GM21786 (cell line): ENCODE measurements around the gene TTN.
"Not testable (repeated sequence)": the region's sequence is repeated elsewhere in the genome, so short reads cannot be mapped to it uniquely, and the experiment has no call there.

Experiments used
- ATAC-seq: cut with Tn5 transposase; IDR thresholded peaks from one replicate; pipeline ENCODE4 v1.9.1; 2021; ENCODE audit not compliant: unreplicated experiment

The TTN gene

DNA sequence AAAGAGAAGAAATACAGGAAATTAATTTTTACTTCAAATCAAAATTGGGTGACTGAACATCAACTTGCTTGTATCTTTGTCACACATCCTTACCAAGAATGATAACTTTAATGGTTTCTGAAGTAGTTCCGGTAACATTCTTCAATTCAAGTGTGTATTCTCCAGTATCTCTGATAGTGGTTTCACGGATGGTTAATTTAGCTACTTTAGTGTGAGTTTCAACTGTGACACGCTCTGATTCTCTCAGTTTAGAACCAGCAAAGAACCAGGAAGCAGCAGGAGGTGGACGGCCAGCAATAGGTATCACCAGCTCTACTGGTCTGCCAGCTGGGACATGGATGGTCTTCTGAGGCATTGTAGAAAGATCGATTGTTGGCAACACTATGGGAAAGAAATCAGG is 264.7 kb downstream of the TTN start:
- ATAC-seq, result no peak

DNA sequence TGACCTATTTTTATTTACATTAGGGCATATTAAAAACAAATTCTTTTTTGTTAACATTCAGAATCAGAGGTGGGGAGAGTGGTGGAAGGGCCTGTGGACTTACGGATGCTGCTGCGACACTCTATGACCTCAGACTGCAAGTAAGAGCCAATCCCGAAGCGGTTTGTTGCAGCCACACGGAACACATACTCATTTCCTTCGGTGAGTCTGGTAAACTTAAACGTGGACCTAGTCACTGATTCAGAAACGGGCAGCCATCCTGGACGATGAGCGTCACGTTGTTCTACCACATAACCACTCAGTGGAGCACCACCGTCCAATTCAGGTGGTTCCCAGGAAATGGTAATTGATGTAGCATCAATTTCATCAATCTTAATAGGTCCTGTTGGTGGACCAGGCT is 265.1 kb downstream of the TTN start:
- ATAC-seq, result no peak

DNA sequence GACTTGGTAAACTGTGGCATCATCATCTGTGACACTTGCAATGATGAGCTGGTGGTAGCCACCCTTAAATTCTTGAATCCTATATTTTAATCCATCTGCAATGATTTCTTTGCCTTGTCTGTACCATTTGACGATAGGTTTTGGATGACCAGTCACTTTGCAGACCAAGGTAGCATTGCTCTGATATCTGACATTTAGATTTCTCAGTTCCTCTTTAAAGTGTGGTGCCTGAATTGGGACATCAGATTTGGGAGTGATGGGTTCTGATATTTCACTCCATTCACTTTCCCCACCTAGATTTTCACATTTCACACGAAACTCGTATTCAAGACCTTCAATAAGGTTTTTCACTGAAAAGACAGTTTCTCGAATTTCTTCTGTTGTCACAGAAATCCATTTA is 271.2 kb downstream of the TTN start:
- ATAC-seq, result peak; percentile 56

DNA sequence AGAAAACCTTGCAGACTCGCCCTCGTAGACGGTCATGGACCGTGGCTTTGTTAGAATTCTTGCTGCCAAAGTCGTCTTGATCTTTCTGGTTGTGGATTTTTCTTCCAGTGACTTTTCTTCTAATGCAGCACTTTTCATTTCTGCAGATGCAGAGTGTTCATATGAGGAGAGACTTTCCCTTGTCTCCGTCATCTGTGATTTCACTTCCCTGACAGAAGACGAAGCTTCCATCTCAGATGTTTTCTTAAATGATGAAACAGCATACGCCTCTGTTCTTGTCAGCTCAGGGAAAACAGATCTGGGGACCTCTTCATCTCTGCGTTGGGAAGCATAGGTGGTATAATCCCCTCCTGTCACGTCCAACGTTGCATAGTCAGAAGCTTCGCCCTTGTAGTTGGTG is 276.1 kb downstream of the TTN start:
- no peak for ATAC-seq

DNA sequence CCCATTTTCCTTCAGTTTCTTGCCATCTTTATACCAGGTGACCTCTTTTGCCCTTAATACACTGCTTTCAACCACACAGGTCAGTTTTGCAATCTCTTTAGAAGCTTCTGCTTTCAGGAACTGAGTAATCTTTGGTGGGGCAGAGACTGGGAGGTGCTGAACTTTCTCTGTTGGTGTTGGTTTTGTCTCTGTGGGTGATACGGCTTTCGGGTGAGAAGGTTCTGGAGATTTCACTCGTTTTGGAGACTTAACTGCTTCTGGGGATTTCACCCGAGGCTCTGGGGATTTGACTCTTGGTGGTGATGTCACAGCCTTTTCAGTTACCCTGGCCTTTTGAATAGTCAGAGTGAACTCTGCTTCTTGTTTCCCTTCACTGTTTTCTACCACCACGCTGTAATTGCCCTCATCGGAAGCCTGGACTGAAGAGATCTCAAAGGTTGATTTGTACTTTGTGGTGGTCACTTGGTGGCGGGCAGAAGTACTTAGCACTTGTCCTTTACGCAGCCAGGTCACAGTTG is 276.5 kb downstream of the TTN start:
- ATAC-seq, result peak; percentile 94

DNA sequence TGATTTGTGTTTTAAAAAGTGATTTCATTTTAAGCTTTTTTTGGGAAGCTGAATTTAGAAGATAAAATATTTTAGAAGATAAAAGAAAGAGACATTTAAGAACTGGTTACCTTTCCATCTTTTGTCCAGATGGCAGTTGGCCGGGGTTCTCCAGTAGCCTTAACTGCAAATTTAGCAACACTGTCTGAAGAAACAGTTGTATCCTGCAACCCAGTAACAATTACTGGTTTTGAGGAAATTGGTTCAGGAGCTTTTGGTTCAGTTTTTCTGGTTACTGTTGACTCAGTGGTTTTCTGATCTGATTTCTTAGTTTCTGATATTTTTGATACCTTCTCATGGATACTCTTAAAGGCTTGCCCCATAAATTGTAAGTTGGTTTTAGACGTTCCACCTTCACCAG is 277.1 kb downstream of the TTN start:
- no peak for ATAC-seq

DNA sequence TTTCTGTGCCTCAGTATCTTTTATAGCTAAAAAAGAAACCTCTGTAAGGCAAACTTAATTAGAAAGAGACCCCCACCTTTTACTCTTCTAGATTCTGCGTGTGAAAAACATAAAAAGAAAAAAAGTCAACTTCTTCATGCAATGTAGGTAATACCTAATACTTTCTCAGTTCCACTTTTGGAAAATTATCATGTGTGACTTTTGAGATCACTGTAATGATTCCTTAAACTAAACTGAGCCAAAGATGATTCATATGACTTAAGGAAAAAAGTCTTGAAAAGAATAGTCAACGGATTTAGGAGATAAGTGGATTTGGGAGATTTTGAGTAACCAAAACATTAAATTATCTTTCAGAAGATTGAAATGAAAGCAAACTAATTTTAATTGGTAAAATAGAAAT is 278.0 kb downstream of the TTN start:
- no peak for ATAC-seq

DNA sequence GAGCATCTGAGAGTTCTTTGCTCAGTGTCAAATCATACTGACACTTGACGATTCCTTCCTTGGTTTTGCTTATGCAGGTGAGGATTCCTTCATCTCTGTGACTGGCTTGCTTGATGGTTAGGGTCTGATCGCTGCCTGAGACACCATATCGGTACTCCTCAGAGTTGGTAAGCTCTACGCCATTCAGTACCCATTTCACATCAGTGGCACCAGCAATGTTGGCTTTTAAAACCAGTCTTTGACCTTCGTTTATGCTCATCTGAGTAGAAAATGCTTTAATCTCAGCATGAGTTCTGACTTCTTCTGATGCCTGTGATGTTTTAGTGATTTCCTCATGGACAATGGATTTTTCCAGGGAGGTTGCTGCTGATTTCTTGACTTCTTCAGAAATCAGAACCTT is 278.6 kb downstream of the TTN start:
- no peak for ATAC-seq

DNA sequence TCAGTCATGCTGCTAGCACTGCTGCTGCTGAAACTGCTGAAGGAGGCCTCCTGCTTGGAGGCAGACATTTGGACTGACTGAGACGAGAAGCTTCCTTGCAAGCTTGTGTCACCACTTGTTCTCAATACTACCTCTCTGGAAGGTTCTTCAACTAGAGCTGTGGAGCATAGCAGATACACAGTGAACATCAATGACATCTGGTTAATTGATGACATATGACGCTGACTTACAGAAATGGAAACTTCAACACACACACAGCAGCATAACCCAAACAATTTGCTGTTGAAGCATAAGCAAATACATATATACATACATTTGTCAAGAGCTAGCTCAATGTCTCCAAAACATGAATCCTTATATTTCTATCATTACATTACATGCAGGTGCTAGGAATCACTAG is 279.6 kb downstream of the TTN start:
- ATAC-seq, result no peak

DNA sequence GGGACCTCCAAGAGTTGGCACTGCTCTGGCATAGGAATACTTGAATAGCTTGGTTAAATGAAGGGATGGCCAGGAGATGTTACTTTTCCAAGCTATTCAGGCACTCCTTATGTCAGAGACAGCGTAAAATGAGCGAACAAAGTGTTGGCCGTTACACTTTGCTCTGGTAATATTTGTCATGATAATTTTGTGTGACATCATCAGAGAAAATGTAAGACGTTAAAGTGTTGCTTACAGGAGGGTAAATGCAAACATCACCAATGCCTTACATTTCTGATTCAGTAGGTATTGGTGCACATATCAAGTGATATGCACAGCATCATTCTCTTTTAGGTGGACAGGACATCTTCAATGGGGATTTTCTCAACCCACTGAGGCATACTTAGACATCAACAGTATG is 281.0 kb downstream of the TTN start:
- ATAC-seq, result no peak

DNA sequence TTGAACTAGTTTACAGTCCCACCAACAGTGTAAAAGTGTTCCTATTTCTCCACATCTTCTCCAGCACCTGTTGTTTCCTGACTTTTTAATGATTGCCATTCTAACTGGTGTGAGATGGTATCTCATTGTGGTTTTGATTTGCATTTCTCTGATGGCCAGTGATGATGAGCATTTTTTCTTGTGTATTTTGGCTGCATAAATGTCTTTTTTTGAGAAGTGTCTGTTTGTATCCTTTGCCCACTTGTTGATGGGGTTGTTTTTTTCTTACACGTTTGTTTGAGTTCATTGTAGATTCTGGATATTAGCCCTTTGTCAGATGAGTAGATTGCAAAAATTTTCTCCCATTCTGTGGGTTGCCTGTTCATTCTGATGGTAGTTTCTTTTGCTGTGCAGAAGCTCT is 281.8 kb downstream of the TTN start:
- ATAC-seq, result not testable (repeated sequence)

DNA sequence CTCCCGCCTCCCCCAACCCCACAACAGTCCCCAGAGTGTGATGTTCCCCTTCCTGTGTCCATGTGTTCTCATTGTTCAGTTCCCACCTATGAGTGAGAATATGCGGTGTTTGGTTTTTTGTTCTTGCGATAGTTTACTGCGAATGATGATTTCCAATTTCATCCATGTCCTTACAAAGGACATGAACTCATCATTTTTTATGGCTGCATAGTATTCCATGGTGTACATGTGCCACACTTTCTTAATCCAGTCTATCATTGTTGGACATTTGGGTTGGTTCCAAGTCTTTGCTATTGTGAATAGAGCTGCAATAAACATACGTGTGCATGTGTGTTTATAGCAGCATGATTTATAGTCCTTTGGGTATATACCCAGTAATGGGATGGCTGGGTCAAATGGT is 282.2 kb downstream of the TTN start:
- not testable (repeated sequence) for ATAC-seq

DNA sequence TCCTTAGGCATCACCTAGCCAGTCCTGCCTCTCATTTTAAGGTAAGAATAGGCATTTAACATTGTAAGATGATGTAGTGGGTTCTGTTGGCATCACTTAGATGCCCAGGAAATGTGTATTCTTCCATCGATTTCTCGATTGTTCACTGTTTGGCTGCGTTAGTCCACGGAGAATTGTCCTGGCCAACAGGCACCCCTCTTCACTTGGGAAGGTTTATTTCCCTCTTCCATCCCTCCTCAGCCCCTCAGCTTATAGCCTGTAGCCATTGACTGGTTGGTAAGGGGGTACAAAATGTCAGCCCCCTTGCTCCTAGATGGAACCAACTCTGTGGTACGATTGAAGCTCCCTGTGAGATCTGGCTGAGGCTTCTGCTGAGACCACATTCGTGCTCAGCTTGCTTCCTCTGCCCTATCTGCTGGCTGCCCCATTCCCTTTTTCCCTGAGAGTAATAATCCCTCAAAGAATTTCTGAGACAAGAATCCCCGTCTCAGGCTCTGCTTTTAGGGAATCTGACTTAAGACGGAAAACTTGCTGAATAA is 283.6 kb downstream of the TTN start:
- ATAC-seq, result no peak

DNA sequence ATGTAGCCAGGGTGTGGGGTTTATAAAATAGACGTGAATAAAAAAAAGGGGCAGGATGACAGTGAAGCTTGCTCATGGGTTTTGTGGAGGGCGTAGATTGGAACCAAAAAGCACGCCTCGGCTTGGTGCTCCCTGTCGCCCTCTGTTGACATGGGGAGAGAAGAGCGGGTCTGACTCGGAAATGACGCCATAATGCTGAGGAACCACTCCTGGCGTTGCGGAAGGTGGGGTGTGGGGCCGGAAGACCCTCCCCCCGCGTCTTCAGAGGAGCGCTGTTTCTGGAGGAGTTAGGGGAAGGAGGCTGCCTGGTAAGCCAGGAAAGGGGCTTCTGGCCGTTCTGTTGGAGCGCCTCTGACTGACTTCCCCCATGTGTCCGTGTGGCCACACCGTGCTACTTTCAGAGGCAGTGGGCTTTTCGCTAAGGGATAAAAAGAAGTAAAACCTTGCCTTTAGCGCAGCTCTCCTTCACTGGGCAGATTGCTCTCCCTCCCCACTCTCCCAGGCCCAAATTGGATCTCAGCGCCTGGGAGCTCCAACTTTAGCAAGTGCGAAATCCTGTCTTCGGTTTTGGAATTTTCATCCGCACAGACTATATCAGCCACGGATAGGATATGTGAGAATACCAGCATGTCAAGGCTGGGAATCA is 284.1 kb downstream of the TTN start:
- peak; percentile 93 for ATAC-seq

DNA sequence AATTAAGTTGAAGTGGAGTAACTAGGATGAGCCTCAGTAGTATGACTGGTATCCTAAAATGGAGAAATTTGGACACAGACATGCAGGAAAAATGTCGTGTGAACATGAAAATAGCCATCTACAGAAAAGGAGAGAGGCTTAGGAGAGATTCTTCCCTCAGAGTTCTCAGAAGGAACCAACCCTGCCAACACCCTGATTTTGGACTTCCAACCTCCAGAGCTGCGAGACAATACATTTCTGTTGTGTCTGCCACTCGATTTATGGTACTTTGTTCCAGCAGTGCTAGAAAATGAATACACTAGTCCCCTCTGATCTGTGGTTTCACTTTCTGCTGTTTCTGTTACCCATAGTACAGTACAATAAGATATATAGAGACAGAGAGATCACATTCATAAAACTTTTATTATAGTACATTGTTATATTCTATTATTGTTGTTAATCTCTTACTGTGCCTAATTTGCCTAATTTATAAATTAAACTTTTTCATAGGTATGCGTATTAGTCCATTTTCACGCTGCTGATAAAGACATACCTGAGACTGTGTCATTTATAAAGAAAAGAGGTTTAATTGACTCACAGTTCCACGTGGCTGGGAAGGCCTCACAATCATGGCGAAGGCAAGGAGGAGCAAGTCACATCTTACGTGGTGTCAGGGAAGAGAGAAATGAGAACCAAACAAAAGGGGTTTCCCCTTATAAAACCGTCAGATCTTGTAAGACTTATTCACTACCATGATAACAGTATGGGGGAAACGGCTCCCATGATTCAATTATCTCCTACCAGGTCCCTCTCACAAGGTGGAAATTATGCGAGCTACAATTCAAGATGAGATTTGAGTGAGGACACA is 285.7 kb downstream of the TTN start:
- ATAC-seq, result no peak

DNA sequence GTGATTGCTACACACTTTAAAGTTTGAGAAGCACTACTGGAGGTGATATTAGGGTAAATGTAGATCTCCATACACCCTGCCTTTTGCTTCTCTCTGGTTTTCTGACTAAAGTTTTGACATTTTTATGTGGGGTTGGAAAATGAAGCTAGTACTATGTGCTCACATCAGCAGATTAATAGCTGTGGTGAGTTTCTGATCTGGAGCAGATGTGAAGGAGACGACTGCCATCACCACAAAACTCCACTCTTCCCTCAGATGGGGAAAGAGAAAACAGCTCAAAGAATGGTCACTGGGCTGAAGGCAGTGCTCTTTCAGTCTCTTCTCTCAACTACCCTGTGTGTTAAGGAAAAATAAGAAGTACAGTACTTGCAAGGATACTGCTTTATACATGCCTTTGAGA is 289.7 kb downstream of the TTN start:
- ATAC-seq, result no peak

DNA sequence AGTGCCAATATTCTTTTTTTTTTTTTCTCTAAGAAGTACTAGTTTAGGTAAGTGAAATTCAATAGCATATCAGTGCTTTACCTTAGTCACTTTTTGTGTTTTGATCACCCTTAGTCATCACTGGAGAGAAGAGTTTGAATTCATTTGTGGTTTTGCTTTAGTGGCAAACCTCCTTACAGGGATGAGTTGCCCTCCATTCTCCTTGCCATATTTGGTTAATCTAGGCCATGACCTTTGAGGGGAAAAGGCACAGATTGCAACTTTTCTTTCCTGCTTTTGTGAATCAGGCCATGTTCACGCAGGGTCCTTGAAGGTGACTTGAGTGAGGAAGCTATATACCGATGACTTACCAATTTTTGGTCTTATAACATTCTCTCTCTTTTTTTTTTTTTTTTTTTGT is 292.6 kb downstream of the TTN start:
- peak; percentile 65 for ATAC-seq

DNA sequence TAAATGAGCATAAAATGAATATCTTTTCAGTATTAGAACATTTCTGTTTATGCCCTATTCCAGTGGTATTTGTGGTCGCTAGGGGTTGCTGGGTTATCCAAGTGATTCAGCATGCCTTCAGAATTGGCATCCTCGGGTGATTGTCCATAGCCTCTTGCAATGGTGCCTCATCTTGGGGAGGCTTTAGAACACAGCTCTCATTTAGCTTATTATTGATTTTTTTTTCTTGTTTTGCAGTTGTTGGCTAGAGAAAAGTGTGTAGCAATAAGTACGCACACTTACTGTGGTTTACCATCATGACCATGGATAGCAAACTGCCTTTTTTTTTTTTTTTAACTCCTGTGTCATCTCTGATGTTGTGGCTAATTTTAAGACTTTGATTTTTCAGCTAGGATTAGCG is 293.3 kb downstream of the TTN start:
- ATAC-seq, result no peak

DNA sequence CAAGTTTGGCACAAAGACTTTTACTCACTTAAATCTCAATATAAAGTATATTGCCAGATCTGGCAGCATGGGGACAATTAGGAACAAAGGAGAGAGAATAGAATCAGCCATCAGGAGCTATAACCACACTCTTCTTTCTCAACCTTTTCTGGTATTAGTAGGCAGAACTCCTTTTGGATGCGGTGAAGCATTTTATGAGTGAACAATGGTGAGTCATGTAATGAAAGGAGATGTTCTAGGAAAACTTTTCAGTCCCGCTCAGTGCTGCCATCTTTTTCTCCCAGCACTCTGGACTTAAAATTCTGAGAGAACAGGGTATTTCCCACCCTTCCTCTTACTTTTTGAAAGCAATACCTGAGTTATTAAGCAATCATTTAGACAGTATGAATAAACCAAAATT is 294.7 kb downstream of the TTN start:
- ATAC-seq, result no peak

DNA sequence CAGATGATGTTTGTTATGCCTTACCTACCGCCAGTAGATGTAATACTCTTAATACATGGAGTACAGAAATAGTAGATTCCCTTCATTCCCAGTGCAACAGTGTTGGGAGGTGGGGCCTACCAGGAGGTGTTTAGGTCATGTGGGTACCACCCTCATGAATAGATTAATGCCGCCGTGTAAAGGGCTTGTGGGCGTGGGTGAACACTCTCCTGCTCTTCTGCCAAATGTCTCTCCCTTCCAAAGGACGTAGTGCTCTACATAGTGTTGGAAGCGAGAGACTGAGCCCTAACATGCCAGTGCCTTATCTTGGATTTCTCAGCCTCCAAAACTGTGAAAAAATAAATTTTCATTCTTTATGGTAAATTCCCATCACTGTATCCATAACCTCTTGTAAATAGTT is 296.8 kb downstream of the TTN start:
- ATAC-seq, result no peak

DNA sequence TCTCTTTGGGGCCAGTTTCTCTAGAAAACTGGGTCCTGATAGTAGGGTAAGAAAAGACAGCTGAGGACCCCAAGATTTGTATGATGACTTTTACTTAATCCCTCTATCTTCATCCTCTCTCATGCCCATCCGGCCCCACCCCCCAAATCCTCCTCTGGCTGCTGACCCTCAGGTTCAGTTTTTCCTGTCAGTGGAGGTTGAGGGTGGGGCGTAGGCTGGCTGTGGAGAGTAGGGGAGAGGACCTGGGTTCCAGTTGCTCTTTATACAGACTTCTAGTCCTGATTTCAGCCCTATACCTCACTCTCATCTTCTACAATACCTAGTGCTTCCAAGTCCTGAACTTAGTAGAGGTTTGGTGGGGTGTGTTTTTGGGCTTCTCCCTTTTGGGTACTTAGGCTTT is 298.6 kb downstream of the TTN start:
- no peak for ATAC-seq

DNA sequence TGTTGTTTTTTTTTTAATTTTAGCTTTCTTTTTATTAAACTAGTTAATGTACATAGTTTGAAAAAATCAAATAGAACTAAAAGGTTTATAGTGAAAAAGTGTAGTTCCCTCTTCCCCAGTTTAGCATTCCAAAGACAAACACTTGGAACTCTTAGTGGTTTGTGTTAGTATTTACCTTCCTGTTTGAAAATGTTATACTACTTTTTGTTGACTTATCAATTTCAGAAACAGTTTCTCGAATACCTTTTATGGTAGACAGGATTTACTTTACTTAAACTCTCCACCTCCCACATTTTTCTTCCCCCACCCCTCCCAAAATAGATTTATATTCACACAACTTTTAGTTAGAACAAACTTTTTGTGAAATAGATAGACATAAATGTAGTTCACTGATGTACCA is 300.3 kb downstream of the TTN start:
- ATAC-seq, result no peak
